COLO668 (cell line): Measurements from ENCODE around the gene GRID1.
"Not testable (repeated sequence)": the region's sequence is repeated elsewhere in the genome, so short reads cannot be mapped to it uniquely, and the experiment has no call there.

Experiments used
- DNase-seq: peaks from one replicate; lab custom pipeline; 2025; ENCODE audit not compliant: unreplicated experiment; lab: John Stamatoyannopoulos, UW

The GRID1 gene

DNA sequence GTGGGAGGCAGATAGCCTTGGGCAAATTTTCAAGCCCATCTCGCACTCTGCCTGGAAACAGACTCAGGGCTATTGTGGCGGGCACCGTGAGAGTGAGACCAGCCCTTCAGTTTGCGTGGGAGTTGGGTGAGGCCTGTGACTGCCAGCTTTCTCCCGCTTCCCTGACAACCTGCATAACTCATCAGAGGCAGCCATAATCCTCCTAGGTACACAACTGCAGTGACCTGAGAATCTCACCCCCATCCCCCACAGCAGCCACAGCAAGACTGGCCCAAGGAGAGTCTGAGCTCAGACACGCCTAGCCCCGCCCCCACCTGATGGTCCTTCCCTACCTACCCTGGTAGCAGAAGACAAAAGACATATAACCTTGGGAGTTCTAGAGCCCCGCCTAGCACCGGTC is 275.4 kb downstream of the GRID1 start:
- no peak for DNase-seq

DNA sequence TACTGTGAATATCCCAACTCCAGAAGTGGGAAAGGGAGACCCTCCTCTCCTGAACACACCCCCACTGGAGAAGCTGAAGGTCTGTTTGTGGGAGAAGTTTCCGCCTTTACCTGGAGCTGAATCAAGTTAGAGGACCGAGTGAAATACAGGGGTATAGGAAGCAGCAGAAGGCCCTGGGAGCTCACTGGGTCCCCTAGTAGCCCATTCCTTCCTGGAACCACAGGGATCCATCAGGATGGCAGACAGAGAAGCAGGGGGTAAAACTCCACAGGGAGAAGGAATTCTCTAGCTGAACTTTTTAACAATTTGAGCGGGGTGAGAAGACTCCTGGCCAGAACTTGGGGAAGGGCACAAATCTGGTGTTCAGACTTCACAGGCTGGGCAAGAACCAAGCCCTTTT is 275.8 kb downstream of the GRID1 start:
- DNase-seq = no peak

DNA sequence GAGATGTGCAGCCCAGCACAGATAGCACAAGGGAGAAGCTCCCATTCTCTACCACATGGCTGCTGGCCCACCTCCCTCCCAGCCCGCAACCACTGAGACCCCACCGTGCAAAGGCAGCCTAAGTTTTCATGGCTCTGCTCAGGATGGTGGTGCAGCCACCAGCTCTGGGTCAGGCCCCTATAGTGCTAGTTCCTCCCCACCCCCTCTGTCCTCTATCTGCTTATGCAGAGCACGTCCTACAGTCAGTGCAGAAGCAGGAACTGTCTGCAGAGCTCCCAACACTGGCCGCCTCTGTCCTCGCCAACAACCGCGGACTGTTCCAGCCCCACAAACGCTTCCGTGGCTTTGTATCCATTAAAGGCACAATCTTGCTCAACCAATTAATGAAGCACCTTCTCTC is 278.9 kb downstream of the GRID1 start:
- no peak for DNase-seq

DNA sequence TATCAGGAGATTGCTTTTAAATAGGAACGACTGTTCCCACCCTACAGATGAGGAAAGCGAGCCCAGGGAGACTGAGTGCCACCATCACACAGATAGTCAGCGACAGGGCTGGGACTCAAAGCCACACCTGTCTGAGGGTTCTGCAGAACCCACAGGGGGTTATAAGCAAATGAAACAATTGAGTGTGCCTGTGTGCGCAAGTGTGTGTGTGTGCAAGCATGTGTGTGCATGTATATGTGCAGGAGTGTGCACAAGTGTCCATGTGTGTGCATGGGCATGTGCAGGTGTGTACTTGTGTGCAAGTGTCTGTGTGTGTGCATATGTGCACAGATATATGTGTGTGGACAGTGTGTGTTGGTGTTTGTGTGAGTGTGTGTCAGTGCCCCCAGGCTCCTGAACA is 280.2 kb downstream of the GRID1 start:
- DNase-seq = no peak

DNA sequence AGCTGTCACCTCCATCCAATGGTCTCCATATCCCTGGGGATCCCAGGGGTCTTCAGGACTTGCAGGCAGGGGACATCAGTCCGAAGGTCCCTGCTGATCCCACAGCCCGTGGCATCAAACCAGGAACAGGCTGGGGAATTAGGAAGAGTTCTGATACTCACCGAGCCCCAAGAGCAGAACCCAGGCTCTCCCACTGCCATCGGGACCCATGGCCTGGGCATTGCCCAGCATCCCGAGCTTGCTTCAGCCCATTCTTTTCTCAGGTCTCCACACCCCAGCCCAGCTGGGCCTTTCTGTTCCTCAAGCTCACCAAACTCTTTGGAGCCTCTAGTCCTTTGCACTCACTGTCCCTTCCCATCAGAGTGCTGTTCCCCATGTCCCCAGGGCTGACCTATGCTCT is 280.9 kb downstream of the GRID1 start:
- no peak for DNase-seq

DNA sequence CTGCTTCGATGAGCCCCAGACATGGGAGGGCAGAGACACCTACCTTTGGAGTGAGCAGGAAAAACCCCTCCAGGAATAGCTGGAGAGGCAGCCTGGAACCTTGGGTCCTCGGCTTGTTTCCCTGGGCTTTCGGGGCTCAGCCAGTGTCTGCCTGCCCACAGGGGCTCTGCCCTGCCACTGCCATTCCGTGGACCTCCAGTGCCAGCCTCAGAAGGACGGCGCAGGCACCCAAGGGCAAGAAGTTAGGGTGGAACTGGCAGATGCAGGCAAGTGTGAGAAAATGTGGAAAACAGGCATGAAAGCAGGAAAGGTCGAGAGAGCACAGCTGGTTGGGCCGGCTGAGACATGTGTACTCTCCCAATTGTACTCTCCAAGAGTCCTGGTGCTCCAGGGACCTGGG is 281.5 kb downstream of the GRID1 start:
- no peak for DNase-seq

DNA sequence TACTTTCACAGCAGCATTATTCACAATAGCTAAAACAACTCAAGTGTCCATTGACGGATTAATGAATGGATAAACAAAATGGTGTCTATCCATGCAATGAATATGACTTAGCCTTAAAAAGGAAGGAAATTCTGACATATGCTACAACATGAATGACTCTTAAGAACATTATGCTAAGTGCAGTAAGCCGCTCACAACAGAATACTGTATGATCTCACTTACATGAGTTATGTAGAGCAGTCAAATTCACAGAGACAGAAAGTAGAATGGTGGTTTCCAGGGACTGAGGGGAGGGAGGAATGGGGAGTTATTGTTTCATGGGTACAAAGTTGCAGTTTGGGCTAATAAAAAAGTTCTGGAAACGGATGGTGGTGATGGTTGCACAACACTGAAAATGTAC is 282.0 kb downstream of the GRID1 start:
- no peak for DNase-seq

DNA sequence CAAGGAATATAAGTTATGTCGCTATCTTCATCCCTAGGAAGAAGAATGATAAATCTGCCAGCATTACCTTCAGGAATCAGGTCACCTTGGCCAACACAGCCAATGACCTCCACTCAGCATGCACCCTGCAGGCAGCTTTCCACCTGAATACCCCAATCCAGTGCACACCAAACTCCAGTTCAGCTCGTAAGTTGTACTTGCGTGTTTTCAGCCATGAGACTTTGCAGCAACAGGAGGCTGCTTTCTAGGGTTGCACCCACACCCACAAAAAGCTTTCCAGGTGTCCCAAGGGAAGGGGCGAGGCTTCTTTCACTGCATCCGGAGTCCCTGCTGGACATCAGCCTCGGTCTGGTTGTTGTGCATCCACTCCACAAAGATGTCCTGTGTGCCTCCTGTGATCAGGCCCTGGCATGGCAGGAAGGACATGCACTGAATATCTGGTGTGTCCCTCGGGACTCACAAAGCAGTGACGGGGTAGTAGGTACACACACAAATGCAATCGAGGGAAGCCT is 282.9 kb downstream of the GRID1 start:
- DNase-seq = no peak

DNA sequence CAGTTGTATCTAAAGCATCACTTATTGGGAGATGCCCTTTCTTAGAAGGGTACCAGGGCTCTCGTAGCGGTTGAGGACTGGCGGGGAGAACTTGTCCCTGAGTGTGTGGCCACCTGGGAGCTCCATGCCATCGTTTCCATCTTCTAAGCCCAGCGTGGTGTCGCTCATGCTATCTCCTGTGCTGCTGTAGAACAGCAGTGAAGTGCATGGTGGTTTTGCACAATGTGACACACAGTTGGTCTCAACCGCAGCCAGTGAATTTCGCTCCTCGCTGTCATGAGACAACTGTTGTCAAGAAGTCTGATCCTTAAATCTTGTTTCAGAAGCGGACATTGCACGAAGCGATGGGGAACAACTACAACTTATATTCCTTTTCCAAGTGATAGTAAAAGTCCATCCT is 283.4 kb downstream of the GRID1 start:
- DNase-seq = no peak

DNA sequence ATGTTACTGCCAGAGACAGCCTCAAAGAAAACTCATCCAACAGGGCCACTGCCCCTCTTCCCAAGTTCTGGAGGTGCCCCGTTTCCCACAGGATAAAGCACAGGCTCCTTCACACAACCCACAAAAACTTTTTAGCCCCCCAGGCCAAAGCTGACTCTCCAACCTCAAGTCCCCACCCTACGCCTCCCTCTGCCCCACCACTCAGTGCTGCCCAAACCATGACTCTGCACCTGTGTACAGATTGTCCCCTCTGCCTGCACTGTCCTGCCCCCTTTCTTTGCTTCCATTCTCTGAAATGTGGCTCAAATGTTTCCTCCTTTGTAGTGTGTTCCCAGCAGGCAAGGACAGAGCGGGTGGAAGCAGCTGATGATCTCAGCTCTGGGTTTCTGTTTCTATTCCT is 284.0 kb downstream of the GRID1 start:
- no peak for DNase-seq

DNA sequence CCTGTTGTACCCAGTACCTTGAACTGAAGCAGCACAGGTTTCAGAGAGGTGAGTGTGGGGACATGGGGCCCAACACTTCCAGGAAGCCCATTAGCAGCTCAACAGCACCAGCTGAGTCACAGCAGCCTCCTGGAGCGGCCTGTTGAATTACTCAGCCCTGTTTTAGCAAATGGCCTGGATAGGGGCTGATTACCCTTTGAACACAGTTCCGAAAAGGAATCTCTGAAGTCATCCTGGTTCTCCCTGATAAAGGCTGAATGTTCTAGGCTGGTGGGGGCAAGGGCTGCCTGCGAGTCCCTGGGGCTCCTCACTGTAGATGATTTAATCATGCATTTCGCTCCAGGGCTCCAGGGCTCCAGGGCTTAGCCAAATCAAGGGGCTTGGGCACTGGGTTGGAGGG is 287.5 kb downstream of the GRID1 start:
- no peak for DNase-seq

DNA sequence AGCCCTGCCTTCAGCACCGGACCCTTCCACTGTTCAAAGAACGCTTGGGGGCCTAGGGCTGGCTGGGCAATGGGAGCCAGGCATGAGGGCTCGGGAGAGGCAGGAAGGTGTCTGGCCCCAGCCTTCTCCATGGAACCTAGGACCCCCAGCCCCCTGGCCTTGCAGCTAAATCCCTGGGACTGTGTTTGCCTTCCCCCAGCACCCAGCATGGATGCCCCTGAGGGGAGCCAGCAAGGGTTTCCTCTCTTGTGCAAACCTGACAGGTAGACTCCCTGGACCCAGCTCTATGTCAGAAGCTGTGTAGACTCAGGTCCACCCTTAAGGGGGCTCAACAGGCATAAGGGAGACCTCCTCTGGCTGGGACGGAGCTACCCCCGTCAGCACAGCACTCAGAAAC is 288.0 kb downstream of the GRID1 start:
- DNase-seq = no peak

DNA sequence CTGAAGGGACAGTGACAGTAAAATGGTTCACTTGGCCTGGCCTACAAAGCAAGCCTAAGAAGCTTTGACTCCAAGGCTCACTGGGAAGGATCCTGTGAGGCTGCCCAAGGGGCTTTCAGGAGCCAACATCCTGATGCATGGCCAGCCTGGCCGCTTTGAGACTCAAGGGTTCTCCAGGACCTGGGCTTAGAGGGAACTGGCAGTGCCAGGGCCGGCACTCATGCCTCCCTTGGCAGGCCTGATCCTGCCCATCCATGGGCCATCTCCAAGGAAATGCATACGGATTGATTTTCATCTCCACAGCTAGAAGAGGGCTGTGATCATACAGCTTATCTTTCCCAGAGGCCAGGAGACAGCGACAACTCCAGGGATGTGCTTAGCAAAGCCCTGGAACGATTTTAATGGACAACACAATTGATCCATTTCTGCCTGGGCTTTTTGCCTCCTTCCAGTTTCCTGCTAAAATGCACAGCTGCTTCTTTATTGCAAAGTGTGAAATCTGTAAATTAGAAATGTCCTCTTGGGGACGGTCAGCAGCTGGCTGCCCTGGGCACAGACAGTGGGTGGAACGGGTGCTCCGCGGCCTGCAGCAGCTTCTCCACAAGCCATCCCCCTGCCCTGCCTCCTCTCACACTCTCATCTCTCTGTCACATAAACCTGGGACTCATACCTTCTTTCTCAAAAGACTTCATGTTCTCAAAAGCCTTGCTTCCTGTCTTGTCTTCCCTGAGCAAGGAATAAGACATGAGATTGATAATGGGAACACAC is 288.5 kb downstream of the GRID1 start:
- DNase-seq = no peak

DNA sequence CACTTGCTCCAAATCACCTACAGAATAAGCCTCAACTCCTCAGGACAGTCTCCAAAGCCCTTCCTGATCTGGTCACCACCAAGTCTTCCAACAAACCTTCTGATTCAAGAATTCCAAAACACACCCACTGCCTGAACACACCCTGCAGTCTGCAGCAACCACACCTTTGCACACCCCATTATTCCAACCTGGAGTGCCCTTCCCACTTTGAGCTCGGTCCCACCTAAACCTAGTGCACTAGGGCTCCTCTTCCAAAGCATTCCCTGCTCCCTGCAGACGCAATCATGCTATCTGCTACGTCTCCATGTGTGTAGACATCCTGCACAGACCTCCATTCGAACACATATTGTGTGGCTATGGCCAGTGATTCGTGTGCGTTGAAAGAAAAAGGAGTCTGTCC is 289.3 kb downstream of the GRID1 start:
- DNase-seq = no peak

DNA sequence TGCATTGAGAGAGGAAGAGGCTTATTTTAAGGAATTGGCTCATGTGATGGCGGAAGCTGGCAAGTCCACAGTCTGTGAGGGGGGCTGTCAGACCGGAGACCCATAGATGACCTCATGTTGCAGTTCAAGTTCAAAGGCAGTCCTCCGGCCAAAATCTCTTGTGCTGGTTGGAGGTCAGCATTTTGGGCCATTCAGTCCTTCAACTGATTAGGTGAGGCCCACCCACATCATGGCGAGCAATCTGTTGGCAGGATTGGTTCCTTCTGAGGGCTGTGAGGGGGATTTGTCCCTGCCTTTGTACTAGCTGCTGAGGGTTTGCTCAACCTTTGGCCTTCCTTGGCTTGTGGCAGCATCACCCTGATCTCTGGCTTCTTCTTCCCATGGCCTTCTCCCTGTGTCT is 290.1 kb downstream of the GRID1 start:
- not testable (repeated sequence) for DNase-seq

DNA sequence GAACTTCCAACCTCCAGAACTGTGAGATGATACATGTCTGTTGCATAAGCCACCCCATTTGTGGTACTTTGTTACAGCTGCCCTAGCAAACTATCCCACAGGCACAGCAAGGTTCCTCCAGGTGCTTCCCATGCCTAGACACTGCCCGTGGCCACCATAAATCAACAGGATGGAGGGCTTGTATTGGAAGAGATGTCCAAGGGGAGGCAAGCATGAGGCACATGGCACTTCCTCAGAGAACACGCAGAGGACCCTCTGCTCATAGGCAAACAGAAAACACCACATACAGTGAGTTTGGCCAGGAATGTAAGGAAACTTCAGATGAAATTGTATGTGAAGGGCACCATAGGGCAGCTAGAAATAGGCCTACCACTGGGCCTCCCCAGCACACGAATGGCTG is 291.1 kb downstream of the GRID1 start:
- DNase-seq = no peak

DNA sequence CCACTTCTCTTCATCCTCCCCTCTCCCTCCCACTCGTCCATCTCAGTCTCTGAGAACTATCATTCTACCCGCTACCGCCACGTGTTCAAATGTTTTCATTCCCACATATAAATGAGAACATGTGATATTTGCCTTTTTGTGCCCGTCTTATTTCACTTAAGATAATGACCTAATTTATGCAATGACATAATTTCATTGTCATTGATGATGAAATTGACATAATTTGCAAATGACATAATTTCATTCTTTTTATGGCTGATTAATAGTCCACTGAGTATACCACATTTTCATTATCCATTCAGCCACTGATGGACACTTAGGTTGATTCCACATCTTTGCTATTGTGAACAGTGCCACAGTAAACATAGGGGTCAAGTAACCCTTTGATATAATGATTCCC is 292.3 kb downstream of the GRID1 start:
- DNase-seq = no peak

DNA sequence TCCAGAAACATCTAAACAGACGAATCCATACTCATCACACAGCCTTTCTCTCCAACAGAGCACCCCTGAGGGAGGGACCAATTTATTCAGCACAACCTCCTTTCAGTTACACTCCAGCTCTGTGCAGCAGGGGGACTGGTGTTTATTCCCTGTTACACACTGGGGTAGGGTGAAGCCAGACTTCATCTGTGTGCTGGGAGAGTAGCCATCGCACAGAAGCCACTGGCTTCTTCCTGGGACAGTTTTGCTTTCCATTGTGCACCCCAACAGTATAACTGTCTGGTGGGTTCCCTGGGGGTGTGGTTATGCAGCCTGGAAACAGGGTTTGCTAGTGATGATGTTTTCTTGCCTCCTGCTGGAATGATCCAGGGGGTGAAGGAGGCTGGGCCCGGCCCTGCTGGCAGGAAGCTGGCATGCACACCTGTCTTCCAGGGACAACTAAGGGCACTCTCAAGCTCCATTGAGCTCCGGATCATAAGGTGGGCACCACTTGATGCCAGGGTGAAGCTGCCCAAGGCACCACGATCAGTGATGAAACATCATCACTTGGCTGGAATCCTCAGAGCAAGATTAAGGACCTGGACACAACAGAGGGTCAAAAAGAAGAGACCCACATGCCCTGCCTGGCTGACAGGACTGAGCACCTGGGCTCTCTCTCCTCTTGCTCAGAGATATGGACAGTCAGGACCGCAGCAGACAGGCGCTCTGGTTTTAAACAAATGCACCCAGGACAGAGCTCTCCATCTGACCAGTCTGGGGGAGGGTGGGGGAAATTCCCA is 293.2 kb downstream of the GRID1 start:
- DNase-seq = no peak

DNA sequence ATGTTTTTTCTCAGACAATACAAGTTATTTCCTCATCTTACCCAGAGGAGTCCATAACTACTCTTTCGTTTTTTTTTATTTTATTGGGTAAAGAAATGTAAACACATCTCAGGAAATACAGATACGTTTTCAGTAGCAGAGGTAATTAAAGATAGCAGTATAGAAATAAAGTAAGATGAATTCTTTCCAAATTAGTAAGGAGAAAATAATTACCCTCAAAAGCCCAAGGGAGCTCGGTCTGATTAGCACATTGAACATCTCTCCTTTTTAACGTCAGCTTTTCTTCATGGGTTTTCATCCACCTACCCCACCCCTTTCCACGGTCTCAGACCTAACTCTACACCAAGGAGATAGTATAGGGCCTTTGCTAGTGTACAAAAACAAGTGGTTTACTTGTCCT is 294.2 kb downstream of the GRID1 start:
- DNase-seq = no peak

DNA sequence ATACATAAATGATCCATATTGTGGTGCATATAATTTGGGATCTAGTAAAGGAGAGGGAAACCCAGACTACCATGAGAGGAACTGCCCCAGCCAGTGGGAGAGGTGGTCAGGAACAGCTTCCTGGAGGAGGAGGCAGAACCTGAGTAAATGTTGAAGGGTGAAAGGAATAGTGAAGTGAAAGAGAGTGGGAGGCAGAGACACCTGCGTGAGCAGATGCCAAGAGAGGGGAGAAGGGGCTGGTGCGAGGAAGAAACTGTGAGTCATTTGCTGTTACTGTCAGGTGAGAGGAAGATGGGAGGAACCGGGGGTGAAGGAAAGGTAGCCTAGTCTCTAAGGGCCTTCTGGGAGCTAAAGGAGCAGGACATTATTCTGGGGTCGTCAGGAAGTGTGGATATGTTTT is 294.8 kb downstream of the GRID1 start:
- no peak for DNase-seq

DNA sequence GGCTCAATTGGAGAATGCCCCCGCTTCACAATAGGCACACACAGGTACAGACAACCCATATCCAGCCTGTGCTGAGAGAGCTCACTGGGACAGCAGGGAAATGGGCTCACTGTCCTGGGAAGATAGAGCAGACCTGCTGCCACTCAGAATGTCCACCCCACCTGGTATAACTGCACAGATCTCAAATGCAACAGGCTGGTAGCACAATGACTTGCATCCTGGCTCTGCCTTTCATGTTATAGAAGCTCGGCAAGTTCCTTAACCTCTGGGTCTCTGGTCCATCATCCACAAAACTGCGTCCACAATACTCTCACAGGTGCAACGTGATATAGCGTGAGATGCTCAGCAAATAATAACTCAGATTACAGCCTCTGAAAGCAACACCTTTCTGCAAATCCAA is 295.4 kb downstream of the GRID1 start:
- no peak for DNase-seq

DNA sequence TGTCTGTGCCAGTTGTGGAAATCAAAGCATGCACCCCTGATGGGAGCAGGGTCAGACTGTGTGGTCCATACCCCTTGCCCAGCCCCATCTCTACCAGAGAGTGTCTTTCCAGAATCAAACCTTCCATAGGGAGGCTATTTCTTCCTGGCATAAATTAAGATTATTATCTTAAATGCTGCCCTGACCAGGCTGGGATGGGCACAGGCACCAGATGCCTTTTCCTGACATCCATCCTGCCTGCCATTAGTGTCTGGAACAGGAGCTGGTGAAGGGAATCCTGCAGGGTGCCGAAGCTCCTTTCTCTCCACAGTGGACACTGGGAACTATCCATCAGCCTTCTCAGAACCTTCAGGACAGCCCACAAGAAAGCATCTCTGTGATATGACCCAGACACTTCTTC is 296.3 kb downstream of the GRID1 start:
- DNase-seq = no peak
